Esophagus muscularis mucosa (tissue), 4 donors: ENCODE results near the gene CCDC12. TPM values are rescaled to one million over a fixed set of nuclear protein-coding genes. Genes with fewer than 3 reads are reported as not detected.
"Not testable (repeated sequence)": the region's sequence is repeated elsewhere in the genome, so short reads cannot be mapped to it uniquely, and the experiment has no call there.

Experiments used
- DNase-seq: peaks from one replicate; pipeline ENCODE4 v3.0.0-alpha.2; 2017; ENCODE audit errors: extremely low spot score
- H3K27ac ChIP-seq, 4 donors: fragments of 200-600 bp; sonication (generic); replicated peaks in 1 of 4; 1 replicate in 3 of 4; 2 replicates in 1 of 4; pipeline ENCODE4 v1.5.1; 2016 to 2019; ENCODE audit warnings: mild to moderate bottlenecking in 1 of 4
- H3K27me3 ChIP-seq, 4 donors: fragments of 200-600 bp; sonication (generic); one replicate each; pipeline versions ENCODE4 v1.5.1 to v1.6.0; 2016 to 2019
- H3K36me3 ChIP-seq, 4 donors: fragments of 200-600 bp; sonication (generic); one replicate each; pipeline ENCODE4 v1.5.1; 2016 to 2019
- H3K4me1 ChIP-seq, 4 donors: fragments of 200-600 bp; sonication (generic); one replicate each; pipeline ENCODE4 v1.5.1; 2016 to 2019
- H3K4me3 ChIP-seq, 4 donors: fragments of 200-600 bp; sonication (generic); 1 replicate in 2 of 4; 2 replicates in 2 of 4; pipeline ENCODE4 v1.5.1; 2016 to 2019; ENCODE audit warnings: mild to moderate bottlenecking in 4 of 4, moderate library complexity in 1 of 4
- H3K9me3 ChIP-seq, 4 donors: fragments of 200-600 bp; sonication (generic); 1 replicate in 3 of 4; 2 replicates in 1 of 4; pipeline ENCODE4 v1.5.1; 2016 to 2019
- EP300 ChIP-seq: sonication (generic); formaldehyde crosslinking; IDR thresholded peaks from one replicate; pipeline ENCODE4 v1.6.1; 2017; ENCODE audit warnings: antibody characterized with exemption
- POLR2A ChIP-seq: fragments of 450-650 bp; IDR thresholded peaks from one replicate; pipeline ENCODE4 v1.6.1; 2017; ENCODE audit warnings: antibody characterized with exemption, moderate library complexity, mild to moderate bottlenecking, low read depth
- POLR2AphosphoS5 ChIP-seq, 2 donors: sonication (generic); formaldehyde crosslinking; IDR thresholded peaks; one replicate each; pipeline ENCODE4 v1.6.1; 2017; ENCODE audit warnings: antibody characterized with exemption in 2 of 2
- WGBS: methylation state at CpG from one replicate; pipeline ENCODE4 v1.1.5; 2018; 5-methylcytosine and 5-hydroxymethylcytosine counted together
- intact Hi-C: fragments of 100-400 bp; cut with DNase I; formaldehyde crosslinking; loops from one replicate; pipeline ENCODE4 v1.15.1; 2023
- total RNA-seq, 4 donors: library from RNA; depleted of rRNA; stranded (reverse); fragments of >200 nt; gene quantifications; one replicate each; pipeline versions ENCODE4 v1.1.0 to v1.2.1, GENCODE V29; 2016
- TF ChIP-seq, protein P1 (sequence below), 3 experiments: fragments of 200-600 bp in 2 of 3; fragments of 450-650 bp in 1 of 3; sonication (generic) in 2 of 3; IDR thresholded peaks; one replicate each; pipeline ENCODE4 v1.5.1; 2017 to 2019; ENCODE audit warnings: antibody characterized with exemption in 3 of 3, mild to moderate bottlenecking in 2 of 3, moderate library complexity in 1 of 3

The CCDC12 gene
- total RNA-seq, 4 donors from 2014 or later, result 27.5 to 54.8 (median 36.7) TPM

DNA sequence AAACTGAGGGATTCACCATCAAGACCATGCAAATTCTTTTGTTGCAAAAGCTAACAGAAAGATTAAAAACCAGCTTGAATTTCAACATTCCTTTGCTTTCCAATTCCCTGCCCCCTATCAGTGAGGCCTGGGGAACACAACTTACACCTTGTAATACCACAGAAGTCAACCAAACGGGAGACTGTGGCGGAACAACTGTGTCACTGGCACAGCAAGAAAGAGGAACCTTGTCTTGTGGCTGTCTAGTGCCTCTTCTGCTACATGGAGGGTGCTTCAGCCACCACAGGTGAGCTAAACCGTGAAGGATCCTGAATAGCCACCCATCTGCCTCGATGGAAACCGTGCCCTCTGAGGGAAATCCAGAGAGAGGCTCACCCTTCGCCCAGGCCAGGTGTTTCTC, 11.4 kb downstream of the CCDC12 start:
- Histone ChIP-seq H3K9me3 (no peaks in the 10 kb centered on the region), H3K4me1 (peaks cover 63 to 78% (median 78%) of the 10 kb centered on the region in 4 donors), H3K4me3 (no peak overlapping the region), H3K36me3 (peaks cover 0 to 10% (median 4%) of the 10 kb centered on the region in 4 donors), H3K27me3 (no peaks in the 10 kb centered on the region), H3K27ac (no peak overlapping the region)
- TF ChIP-seq, protein P1, sequence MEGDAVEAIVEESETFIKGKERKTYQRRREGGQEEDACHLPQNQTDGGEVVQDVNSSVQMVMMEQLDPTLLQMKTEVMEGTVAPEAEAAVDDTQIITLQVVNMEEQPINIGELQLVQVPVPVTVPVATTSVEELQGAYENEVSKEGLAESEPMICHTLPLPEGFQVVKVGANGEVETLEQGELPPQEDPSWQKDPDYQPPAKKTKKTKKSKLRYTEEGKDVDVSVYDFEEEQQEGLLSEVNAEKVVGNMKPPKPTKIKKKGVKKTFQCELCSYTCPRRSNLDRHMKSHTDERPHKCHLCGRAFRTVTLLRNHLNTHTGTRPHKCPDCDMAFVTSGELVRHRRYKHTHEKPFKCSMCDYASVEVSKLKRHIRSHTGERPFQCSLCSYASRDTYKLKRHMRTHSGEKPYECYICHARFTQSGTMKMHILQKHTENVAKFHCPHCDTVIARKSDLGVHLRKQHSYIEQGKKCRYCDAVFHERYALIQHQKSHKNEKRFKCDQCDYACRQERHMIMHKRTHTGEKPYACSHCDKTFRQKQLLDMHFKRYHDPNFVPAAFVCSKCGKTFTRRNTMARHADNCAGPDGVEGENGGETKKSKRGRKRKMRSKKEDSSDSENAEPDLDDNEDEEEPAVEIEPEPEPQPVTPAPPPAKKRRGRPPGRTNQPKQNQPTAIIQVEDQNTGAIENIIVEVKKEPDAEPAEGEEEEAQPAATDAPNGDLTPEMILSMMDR (IDR thresholded peaks at IDR 0.05), result no peak
- TF ChIP-seq POLR2A, result no peak
- TF ChIP-seq POLR2AphosphoS5 (IDR thresholded peaks at IDR 0.05), result no peak
- TF ChIP-seq EP300, result no peak
- 66% methylated on average over 6 of the region's 6 CpGs for WGBS
- no peak for DNase-seq
- intact Hi-C loops, result no loop called here

DNA sequence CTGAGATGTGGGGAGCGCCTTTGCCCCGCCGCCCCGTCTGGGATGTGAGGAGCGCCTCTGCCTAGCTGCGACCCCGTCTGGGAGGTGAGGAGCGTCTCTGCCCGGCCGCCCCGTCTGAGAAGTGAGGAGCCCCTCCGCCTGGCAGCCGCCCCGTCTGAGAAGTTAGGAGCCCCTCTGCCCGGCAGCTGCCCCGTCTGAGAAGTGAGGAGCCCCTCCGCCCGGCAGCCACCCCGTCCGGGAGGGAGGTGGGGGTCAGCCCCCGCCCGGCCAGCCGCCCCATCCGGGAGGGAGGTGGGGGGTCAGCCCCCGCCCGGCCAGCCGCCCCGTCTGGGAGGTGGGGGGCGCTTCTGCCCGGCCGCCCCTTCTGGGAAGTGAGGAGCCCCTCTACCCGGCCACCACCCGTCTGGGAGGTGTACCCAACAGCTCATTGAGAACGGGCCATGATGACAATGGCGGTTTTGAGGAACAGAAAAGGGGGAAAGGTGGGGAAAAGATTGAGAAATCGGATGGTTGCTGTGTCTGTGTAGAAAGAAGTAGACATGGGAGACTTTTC, 12.4 kb downstream of the CCDC12 start:
- H3K4me3 ChIP-seq, DNase-seq, H3K27ac ChIP-seq, H3K9me3 ChIP-seq, intact Hi-C loops, H3K27me3 ChIP-seq: not testable (repeated sequence)
- 95% methylated on average over 19 of the region's 36 CpGs for WGBS
- peaks cover 63 to 78% (median 78%) of the 10 kb centered on the region in 4 donors for H3K4me1 ChIP-seq
- H3K36me3 ChIP-seq, result peaks cover 0 to 10% (median 4%) of the 10 kb centered on the region in 4 donors

DNA sequence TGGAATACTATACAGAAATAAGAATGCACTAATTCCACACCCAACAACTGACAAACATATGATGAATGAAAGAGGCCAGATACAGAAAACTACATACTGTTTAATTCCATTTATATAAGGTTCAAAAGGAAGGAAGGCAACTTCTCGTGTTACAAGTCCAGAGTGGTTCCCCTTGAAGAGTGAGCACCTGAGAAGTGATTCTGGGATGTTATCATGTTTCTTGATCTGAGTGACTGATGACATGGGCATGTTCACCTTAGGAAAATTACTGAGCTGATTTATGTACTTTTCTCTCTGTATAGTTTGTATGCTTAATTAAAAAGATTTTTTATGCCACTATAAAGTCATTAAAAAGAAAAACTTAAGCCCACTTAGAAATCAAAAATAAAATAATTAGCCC, 13.6 kb downstream of the CCDC12 start:
- no peaks in the 10 kb centered on the region for H3K27me3 ChIP-seq
- no peak for TF ChIP-seq EP300
- TF ChIP-seq POLR2AphosphoS5 (IDR thresholded peaks at IDR 0.05), result no peak
- TF ChIP-seq, protein P1 (IDR thresholded peaks at IDR 0.05), result no peak
- 87% methylated on average over 1 of the region's 1 CpG for WGBS
- intact Hi-C loops, result no loop called here
- H3K27ac ChIP-seq, result no peak overlapping the region
- no peak for DNase-seq
- no peaks in the 10 kb centered on the region for H3K9me3 ChIP-seq
- H3K4me3 ChIP-seq, result no peak overlapping the region
- H3K4me1 ChIP-seq, result peaks cover 61 to 78% (median 77%) of the 10 kb centered on the region in 4 donors
- peaks cover 0 to 10% (median 4%) of the 10 kb centered on the region in 4 donors for H3K36me3 ChIP-seq

DNA sequence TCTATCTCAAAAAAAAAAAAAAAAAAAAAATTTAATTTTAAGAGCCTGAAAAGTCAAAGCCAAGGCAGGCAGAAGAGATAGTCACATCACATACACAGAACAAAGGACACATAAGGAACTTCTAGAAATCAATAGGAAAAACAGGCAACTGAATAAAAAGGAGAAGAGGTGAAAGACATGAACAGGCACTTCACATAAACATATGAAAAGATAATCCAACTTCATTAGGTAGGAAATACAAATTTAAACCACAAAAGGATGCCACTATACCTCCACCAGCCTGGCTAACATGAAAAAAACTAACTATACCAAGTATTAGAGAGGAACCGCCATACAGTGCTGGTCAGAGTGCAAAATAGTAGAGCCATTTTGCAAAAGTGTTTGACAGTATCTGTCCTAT, 14.1 kb downstream of the CCDC12 start:
- intact Hi-C loops, result no loop called here
- peaks cover 59 to 78% (median 76%) of the 10 kb centered on the region in 4 donors for H3K4me1 ChIP-seq
- H3K9me3 ChIP-seq, result no peaks in the 10 kb centered on the region
- no peak for TF ChIP-seq EP300
- TF ChIP-seq, protein P1 (IDR thresholded peaks at IDR 0.05), result no peak
- TF ChIP-seq POLR2A, result no peak
- TF ChIP-seq POLR2AphosphoS5 (IDR thresholded peaks at IDR 0.05), result no peak
- peaks cover 0 to 10% (median 4%) of the 10 kb centered on the region in 4 donors for H3K36me3 ChIP-seq
- H3K4me3 ChIP-seq, result no peak overlapping the region
- DNase-seq, result no peak
- H3K27ac ChIP-seq, result no peak overlapping the region
- no peaks in the 10 kb centered on the region for H3K27me3 ChIP-seq
- 96% methylated on average over 1 of the region's 1 CpG for WGBS

DNA sequence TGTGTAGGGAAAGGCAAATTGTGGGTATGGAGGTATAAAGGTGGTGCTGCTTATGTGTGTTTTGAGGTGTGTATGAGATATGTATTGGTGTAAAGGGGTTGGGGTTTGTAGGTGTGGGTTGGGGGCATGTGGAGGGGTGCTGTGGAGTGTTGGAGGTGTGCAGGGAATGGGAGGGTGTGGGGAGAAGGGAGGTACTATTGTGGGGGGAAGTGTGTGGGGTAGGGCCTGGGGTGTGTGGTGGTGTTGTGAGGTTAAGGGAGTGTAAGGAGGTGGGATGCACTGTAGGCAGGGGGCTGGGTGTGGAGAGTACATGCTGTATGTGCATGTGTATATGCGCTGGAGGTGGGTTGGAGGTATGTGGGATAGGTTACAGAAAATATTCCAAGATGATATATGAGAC, 15.7 kb downstream of the CCDC12 start:
- Histone ChIP-seq H3K36me3 (peaks cover 0 to 9% (median 4%) of the 10 kb centered on the region in 4 donors), H3K27me3 (no peaks in the 10 kb centered on the region), H3K27ac (peak overlapping the region; percentile 66 to 79 (median 76)), H3K4me3 (peak overlapping the region in 1 of 4 donors; percentile 13), H3K4me1 (peaks cover 61 to 78% (median 76%) of the 10 kb centered on the region in 4 donors), H3K9me3 (no peaks in the 10 kb centered on the region)
- no peak for TF ChIP-seq EP300
- TF ChIP-seq, protein P1 (IDR thresholded peaks at IDR 0.05), result no peak
- no peak for TF ChIP-seq POLR2A
- intact Hi-C loops, result no loop called here
- 86% methylated on average over 1 of the region's 1 CpG for whole genome bisulfite sequencing
- no peak for DNase-seq
